K562 (cell line): ENCODE measurements around the gene GUCA2B. TPM values are rescaled to one million over a fixed set of nuclear protein-coding genes. Genes with fewer than 3 reads are reported as not detected.

Experiments
- ATAC-seq: fragments of 200-7000 bp; cut with Tn5 transposase; 3 replicates; pipeline ENCODE4 v1.9.1; 2020; ENCODE audit warnings: moderate library complexity
- BruUV-seq: library from RNA; stranded (reverse); fragments of 400-500 nt; replicated peaks from 2 replicates; lab custom pipeline; 2021; lab: Mats Ljungman, UMichigan
- CTCF ChIA-PET: fragments of 300-600 bp; formaldehyde crosslinking; extraction: SDS; loops from one replicate; lab custom pipeline; 2021; ENCODE audit warnings: low intra/inter-chr PET ratio; lab: Yijun Ruan, JAX
- POLR2A ChIA-PET: fragments of 300-600, 350-650 bp; sonication (Branson Sonifier 250); formaldehyde crosslinking; extraction: SDS; loops from one replicate; lab custom pipeline; 2021; ENCODE audit warnings: antibody characterized with exemption, inconsistent platforms; lab: Yijun Ruan, JAX
- DNase-seq, 4 experiments: peaks; one replicate each; pipeline versions ENCODE4 v3.0.0 to v3.0.0-alpha.2; 2011 to 2018; ENCODE audit warnings: low spot score in 3 of 4, mixed read lengths in 3 of 4; ENCODE audit errors: extremely low read depth in 1 of 4
- FAIRE-seq: peaks from 2 replicates; lab custom pipeline; 2011; peaks lifted over from hg19 to GRCh38; lab: Jason Lieb, UNC
- H2AFZ ChIP-seq: 2 replicates; pipeline ENCODE4 v1.6.0; 2011; ENCODE audit warnings: low read depth, low read length, control low read depth, inconsistent platforms
- H3K27ac ChIP-seq: fragments of 200-600 bp; 3 replicates; pipeline ENCODE4 v1.8.0; 2011; ENCODE audit warnings: low read depth, mild to moderate bottlenecking, control low read depth, inconsistent platforms, low read length, moderate library complexity, mixed read lengths; ENCODE audit errors: extremely low read depth
- H3K27me3 ChIP-seq, 2 experiments: fragments of 300-600 bp in 1 of 2; 2 replicates in 1 of 2; 3 replicates in 1 of 2; pipeline versions ENCODE4 v1.6.0 to v1.8.0; 2011; ENCODE audit warnings: inconsistent platforms in 2 of 2, low read length in 2 of 2, mild to moderate bottlenecking in 1 of 2, mixed read lengths in 1 of 2, moderate library complexity in 1 of 2; ENCODE audit not compliant: control insufficient read depth in 2 of 2, insufficient read depth in 2 of 2
- H3K36me3 ChIP-seq: fragments of 300-600 bp; 3 replicates; pipeline ENCODE4 v1.8.0; 2011; ENCODE audit warnings: mild to moderate bottlenecking, low read length, inconsistent platforms; ENCODE audit not compliant: control insufficient read depth, insufficient read depth
- H3K4me1 ChIP-seq, 2 experiments: fragments of 200-600 bp in 1 of 2; replicated peaks in 1 of 2; 2 replicates in 1 of 2; 3 replicates in 1 of 2; pipeline versions ENCODE4 v1.5.1 to v1.8.0; 2011; ENCODE audit warnings: inconsistent platforms in 2 of 2, low read length in 2 of 2, mild to moderate bottlenecking in 1 of 2, mixed read lengths in 1 of 2, moderate library complexity in 1 of 2; ENCODE audit not compliant: control insufficient read depth in 2 of 2, insufficient read depth in 2 of 2
- H3K4me2 ChIP-seq: 2 replicates; pipeline ENCODE4 v1.6.1; 2011; ENCODE audit warnings: low read length, control low read depth, inconsistent platforms, mixed read lengths; ENCODE audit not compliant: insufficient read depth
- H3K4me3 ChIP-seq: fragments of 200-600 bp; sonication (generic), shearing (Covaris generic); 2 replicates; pipeline ENCODE4 v1.5.1; 2016; ENCODE audit warnings: control low read depth, inconsistent platforms
- H3K79me2 ChIP-seq: fragments of 200-600 bp; 3 replicates; pipeline ENCODE4 v1.8.0; 2011; ENCODE audit warnings: low read length, inconsistent platforms; ENCODE audit not compliant: control insufficient read depth, insufficient read depth
- H3K9ac ChIP-seq, 2 experiments: 2 replicates each; pipeline versions ENCODE4 v1.6.0 to v1.6.1; 2011; ENCODE audit warnings: low read depth in 2 of 2, low read length in 2 of 2, control low read depth in 1 of 2, inconsistent platforms in 1 of 2, mild to moderate bottlenecking in 1 of 2, mixed read lengths in 1 of 2; ENCODE audit not compliant: insufficient read depth in 1 of 2
- H3K9me1 ChIP-seq: one replicate; pipeline ENCODE4 v1.6.0; 2011; ENCODE audit warnings: inconsistent platforms, mild to moderate bottlenecking, low read length, moderate library complexity; ENCODE audit not compliant: control insufficient read depth, insufficient read depth
- H3K9me3 ChIP-seq: replicated peaks from 2 replicates; pipeline ENCODE4 v1.5.1; 2011; ENCODE audit warnings: low read depth, low read length, inconsistent platforms; ENCODE audit not compliant: control insufficient read depth, insufficient read depth
- H4K20me1 ChIP-seq: replicated peaks from 2 replicates; pipeline ENCODE4 v1.6.1; 2011; ENCODE audit warnings: low read length, inconsistent platforms, mixed read lengths; ENCODE audit not compliant: control insufficient read depth, insufficient read depth
- CUX1 ChIP-seq: fragments of 200-800 bp; sonication (Bioruptor generic); IDR thresholded peaks from 2 replicates; pipeline ENCODE4 v1.6.1; 2016; ENCODE audit warnings: missing genetic modification characterization, missing compliant biosample characterization
- NCOA4 ChIP-seq: fragments of 450-650 bp; IDR thresholded peaks from 2 replicates; pipeline ENCODE4 v1.6.1; 2018; ENCODE audit warnings: mild to moderate bottlenecking; ENCODE audit not compliant: partially characterized antibody
- NFATC3 ChIP-seq: fragments of 450-650 bp; IDR thresholded peaks from 2 replicates; pipeline ENCODE4 v1.6.1; 2017; ENCODE audit warnings: mild to moderate bottlenecking
- NR2C2 ChIP-seq, 2 experiments: fragments of 200-800 bp in 1 of 2; sonication (Bioruptor generic) in 1 of 2; sonication (generic) in 1 of 2; formaldehyde crosslinking in 1 of 2; IDR thresholded peaks; 2 replicates each; pipeline versions ENCODE4 v1.6.1 to v1.8.0; 2016 to 2022; ENCODE audit warnings: mild to moderate bottlenecking in 1 of 2, missing compliant biosample characterization in 1 of 2, missing genetic modification characterization in 1 of 2, missing genetic modification reagents in 1 of 2
- PBX2 ChIP-seq, 2 experiments: IDR thresholded peaks in 1 of 2; conservative IDR thresholded peaks in 1 of 2; 2 replicates each; pipeline ENCODE4 v1.6.1; 2016; ENCODE audit warnings: low read depth in 2 of 2, mild to moderate bottlenecking in 1 of 2, missing compliant biosample characterization in 1 of 2, missing genetic modification characterization in 1 of 2, moderate library complexity in 1 of 2
- SP1 ChIP-seq: sonication (generic); formaldehyde crosslinking; IDR thresholded peaks from 2 replicates; pipeline ENCODE4 v1.8.1; 2022; ENCODE audit warnings: mild to moderate bottlenecking, missing genetic modification reagents
- XRCC4 ChIP-seq: IDR thresholded peaks from one replicate; pipeline ENCODE4 v1.6.1; 2011; ENCODE audit not compliant: insufficient read depth, insufficient read length; ENCODE audit errors: extremely low read depth
- WGBS: fragments of 100-300 bp; shearing (Covaris generic); methylation state at CpG from one replicate; pipeline ENCODE4 v1.1.6; 2016; ENCODE audit warnings: low coverage, mixed read lengths; ENCODE audit not compliant: insufficient coverage; ENCODE audit errors: missing lambda C conversion rate; 5-methylcytosine and 5-hydroxymethylcytosine counted together
- in situ Hi-C: fragments of 300-500 bp; cut with MboI; formaldehyde crosslinking; loops from 4 replicates; pipeline ENCODE4 v1.15.0; 2018; ENCODE audit warnings: inconsistent platforms, mixed read lengths
- intact Hi-C: fragments of 100-400 bp; cut with micrococcal nuclease; formaldehyde crosslinking; loops from 2 replicates; pipeline ENCODE4 v1.14.2; 2022
- polyA plus RNA-seq, 8 experiments: library from polyadenylated mRNA; depleted of rRNA in 4 of 8; stranded (reverse) in 5 of 8; unstranded in 3 of 8; fragments of >200 nt; fragmentation: Nextera tagmentation in 2 of 8; fragmentation: Illumina TruSeq in 1 of 8; extraction: Ambion mirVana in 2 of 8; extraction: Trizol in 1 of 8; gene quantifications; 2 replicates each; pipeline versions ENCODE4 v1.2.1 to v1.2.3, GENCODE V29; 2011 to 2014; ENCODE audit warnings: inconsistent platforms in 1 of 8, missing spikeins in 1 of 8
- total RNA-seq, 7 experiments: library from RNA; depleted of rRNA in 6 of 7; stranded (reverse); fragments of >200 nt in 6 of 7; fragmentation: Illumina TruSeq in 2 of 7; extraction: Trizol in 2 of 7; gene quantifications; 2 replicates each; pipeline versions ENCODE4 v1.2.1 to v1.2.3, GENCODE V29; 2011 to 2021; ENCODE audit warnings: low replicate concordance in 1 of 7
- TF ChIP-seq, protein P1 (sequence below): fragments of 200-800 bp; sonication (Bioruptor generic); IDR thresholded peaks from 2 replicates; pipeline ENCODE4 v1.6.1; 2017; ENCODE audit warnings: missing genetic modification characterization, missing compliant biosample characterization

GUCA2B gene
- total and polyA plus RNA-seq, 9 of the 15 experiments (the other 6 are each of a cell fraction or from before 2014, with no cell fraction given): not detected

DNA sequence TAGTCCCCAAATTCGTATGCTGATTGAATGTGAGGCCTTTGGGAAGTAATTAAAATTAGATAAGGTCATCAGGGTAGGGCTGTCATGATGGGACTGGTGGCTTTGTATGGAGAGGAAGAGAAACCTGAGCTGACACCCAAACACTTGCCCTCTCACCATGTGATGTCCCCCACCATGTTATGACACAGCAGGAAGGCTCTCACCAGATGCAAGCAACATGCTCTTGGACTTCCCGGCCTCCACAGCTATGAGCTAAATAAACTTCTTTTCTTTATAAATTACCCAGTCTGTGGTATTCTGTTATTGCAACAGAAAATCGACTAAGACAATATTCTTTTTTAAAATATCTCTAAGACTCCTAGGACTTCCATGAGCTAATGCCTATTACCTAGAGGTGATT is 43.6 kb upstream of the GUCA2B start:
- ATAC-seq (no peak), DNase-seq (no peak), FAIRE-seq (no peak)
- Histone ChIP-seq H3K9me3 (no peaks in the 10 kb centered on the region), H3K36me3 (no peaks in the 10 kb centered on the region), H3K4me3 (no peak overlapping the region), H3K27ac (no peak overlapping the region), H4K20me1 (no peaks in the 10 kb centered on the region), H2AFZ (no peak overlapping the region), H3K4me2 (no peak overlapping the region), H3K4me1 (no peaks in the 10 kb centered on the region), H3K9ac (no peak overlapping the region), H3K9me1 (no peaks in the 10 kb centered on the region), H3K79me2 (no peaks in the 10 kb centered on the region), H3K27me3 (peaks cover 5 to 8% of the 10 kb centered on the region in 2 experiments; a peak in 2 of 5 replicates)
- WGBS: 2% methylated on average over 3 of the region's 3 CpGs
- BruUV-seq: no TSS peak
- CTCF ChIA-PET: no interaction called here
- POLR2A ChIA-PET: interaction anchor here (0.6 kb wide), 1 partner anchor 46 kb away, joined by 5 read pairs; no protein-coding TSS in a partner anchor
- intact Hi-C loops (no loop called here), in situ Hi-C loops (no loop called here)
- TF ChIP-seq XRCC4: no peak
- no peak for TF ChIP-seq CUX1 (CRISPR knock-in tag)
- TF ChIP-seq NFATC3: no peak
- no peak for TF ChIP-seq PBX2 (CRISPR knock-in tag; IDR thresholded peaks at IDR 0.05; ENCODE audit: low read depth)
- no peak for TF ChIP-seq PBX2 (tag; conservative IDR thresholded peaks at IDR 0.05; ENCODE audit: low read depth)
- TF ChIP-seq NR2C2 (CRISPR knock-in tag; IDR thresholded peaks at IDR 0.05): no peak
- TF ChIP-seq NR2C2 (tag; IDR thresholded peaks at IDR 0.05): no peak
- no peak for TF ChIP-seq NCOA4
- no peak for TF ChIP-seq SP1 (CRISPR knock-in tag)
- TF ChIP-seq, protein P1, sequence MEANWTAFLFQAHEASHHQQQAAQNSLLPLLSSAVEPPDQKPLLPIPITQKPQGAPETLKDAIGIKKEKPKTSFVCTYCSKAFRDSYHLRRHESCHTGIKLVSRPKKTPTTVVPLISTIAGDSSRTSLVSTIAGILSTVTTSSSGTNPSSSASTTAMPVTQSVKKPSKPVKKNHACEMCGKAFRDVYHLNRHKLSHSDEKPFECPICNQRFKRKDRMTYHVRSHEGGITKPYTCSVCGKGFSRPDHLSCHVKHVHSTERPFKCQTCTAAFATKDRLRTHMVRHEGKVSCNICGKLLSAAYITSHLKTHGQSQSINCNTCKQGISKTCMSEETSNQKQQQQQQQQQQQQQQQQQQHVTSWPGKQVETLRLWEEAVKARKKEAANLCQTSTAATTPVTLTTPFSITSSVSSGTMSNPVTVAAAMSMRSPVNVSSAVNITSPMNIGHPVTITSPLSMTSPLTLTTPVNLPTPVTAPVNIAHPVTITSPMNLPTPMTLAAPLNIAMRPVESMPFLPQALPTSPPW: no peak
